Fibroblast of skin of right biceps (primary cell): ENCODE measurements around the gene GRIA3.
A peak's percentile ranks its signal among the peaks of the same experiment; 100 is the strongest.
"Not testable (repeated sequence)": the region's sequence is repeated elsewhere in the genome, so short reads cannot be mapped to it uniquely, and the experiment has no call there.

Experiments used
- DNase-seq: peaks from one replicate; pipeline ENCODE4 v3.0.0-alpha.2; 2013

GRIA3 gene

GRCh38 chrX:123361371-123361770 is 177.3 kb downstream of the GRIA3 start:
- DNase-seq: peak; percentile 68

DNA sequence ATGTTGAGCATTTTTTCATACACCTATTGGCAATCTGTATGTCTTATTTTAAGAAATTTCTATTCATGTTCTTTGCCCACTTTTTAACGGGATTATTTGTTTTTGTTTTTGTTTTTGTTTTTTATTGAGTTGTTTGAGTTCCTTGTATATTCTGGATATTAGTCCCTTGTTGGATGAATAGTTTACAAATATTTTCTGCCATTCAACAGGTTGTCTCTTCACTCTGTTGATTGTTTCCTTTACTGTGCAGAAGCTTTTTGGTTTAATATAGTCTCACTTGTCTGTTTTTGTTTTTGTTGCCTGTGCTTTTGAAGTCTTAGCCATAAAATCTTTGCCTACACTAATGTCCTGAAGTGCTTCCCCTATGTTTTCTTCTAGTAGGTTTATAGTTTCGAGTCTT is 202.1 kb downstream of the GRIA3 start:
- not testable (repeated sequence) for DNase-seq

GRCh38 chrX:123392921-123393320 is 208.8 kb downstream of the GRIA3 start:
- DNase-seq: peak; percentile 33

DNA sequence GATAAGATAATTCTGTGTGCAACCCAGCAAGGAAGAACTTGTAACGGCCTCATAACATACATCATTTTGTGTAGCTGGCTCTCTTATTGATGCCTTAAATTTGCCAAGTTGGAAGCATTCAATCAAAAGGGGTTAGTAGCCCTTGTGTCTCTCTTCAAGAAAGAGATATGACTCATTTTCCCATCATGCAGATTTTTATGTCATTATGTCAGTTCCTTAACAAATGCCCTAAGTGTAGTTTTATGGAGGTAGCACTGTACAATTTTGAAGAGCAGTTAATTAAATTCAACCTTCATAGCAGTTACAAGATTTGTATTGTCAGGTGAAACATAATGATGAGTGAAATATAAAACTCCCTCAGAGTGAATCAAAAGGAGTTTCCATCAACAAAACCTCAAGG is 215.6 kb downstream of the GRIA3 start:
- peak; percentile 31 for DNase-seq

- no peak for DNase-seq
These were observed 221.2 kb downstream of the GRIA3 start for GRCh38 chrX:123405231-123405630.

DNA sequence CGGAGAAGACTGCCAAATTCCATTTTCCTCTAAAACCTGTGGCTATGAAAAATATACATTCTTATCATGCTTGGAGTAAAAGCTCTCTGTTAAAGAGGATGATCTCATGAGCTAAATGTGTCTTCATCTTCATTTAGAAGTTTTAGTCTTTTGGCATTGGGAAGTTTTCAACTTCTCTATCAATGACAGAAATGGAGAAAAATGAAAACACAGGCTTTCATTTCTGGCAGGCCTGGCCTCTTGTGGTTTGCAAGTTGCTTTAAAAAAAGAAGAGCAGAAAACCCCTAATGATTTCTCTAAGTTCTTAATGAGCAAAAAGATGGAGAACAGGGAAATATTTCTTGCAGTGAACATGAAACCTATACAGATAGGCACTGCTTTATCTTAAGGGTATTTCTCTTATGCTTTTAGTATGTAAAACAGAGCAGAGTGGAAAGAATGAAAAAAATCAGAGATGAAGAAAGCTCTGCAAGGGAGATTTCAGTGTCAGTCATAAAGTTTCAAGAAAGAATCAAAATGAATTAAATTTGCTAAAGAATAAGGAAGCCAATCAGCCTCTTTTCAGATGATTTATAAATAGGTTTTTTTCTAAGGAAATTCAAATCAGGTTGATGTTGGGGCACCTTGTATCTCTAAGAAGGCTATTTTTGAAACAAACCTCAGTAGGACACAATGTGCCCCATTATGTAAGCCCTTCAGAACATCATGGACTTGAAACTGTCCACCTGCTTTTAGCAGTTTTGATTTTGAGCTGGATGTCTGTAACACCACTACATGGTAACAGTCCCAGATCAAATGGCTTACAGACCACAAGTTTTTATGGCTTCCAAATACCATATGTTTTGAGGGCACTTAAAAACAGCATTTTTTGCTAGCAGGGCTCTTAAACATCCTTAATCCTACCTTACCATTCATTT is 225.0 kb downstream of the GRIA3 start:
- peak; percentile 85 for DNase-seq

GRCh38 chrX:123422875-123423274 is 238.8 kb downstream of the GRIA3 start:
- peak; percentile 44 for DNase-seq

GRCh38 chrX:123424546-123424945 is 240.5 kb downstream of the GRIA3 start:
- DNase-seq: peak; percentile 85

- no peak for DNase-seq
These were observed 241.4 kb downstream of the GRIA3 start for GRCh38 chrX:123425471-123425870.

DNA sequence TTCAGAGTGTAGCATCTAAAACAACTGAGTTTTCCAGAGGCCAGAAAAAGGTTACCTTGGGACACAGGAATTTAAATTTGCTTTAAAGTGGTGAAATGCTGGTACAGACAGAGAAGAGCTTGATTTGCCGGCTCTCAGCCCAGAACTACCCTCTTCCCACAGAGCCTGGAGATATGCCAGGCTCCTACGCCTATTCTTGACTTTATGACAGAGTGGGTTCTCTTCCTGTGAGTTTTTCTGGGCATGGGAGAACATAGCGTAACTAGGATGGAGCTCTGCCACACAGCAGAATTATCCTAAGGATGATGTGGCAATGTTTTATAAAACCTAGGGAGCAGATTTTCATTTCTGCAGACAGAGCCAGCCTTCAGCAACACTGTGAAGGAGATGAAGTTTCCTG is 241.8 kb downstream of the GRIA3 start:
- DNase-seq: peak; percentile 39

DNA sequence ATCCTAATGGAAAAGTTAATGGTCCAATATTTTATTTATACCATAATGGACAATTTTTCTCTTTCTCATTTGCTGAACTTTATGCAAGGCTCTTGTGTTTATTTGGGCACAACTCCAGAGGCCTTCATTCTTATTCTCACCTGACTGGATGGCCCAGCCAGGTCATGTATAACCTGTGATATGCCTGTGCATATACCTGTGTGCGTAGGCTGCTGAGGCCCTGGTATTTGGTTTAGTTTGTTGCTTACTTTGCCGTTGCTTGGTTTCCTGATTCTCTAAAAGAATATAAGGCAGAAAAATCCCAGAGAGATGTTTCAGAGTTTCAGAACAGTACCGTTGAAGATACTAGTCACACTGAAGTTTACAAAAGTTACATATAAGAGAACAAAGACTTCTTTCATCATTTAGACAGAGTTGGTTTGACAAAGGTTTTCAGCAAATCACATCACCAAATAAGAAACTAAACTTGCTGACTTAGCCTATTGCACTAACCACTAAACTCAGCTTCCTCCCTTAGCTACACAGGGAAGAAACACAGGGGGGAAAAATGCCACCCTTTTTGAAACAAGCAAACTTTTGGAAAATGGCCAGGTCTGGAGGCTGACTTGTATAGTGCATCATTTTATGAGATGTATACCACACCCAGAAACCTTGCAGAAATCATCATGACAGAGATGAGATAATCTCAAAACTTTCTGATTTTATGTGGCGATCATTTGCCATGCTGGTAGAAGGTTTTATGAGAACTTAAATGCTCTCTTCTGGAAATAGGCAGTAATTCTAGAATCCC is 248.5 kb downstream of the GRIA3 start:
- no peak for DNase-seq

GRCh38 chrX:123436512-123437136 is 252.5 kb downstream of the GRIA3 start:
- DNase-seq: no peak

- not testable (repeated sequence) for DNase-seq
These were observed 255.8 kb downstream of the GRIA3 start for GRCh38 chrX:123439926-123440325.

DNA sequence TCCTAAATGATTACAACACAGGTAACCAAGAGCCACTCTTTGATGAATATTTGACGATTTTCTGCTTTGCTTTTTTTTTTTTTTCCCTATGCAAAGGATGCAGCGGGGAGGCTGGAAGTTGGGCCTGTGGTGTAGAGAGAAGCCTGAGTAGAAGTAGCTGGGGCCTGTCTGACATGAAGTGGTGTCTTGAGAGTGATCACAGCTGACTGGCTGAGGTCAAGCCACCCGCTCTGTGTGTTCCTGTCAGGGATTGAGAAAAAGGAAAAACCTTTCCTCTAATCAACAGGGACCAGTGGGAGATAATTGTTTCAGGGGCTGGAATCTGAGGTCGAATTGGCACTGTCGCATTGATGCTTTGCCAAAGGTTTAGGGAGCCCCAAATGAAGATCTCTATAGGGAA is 258.7 kb downstream of the GRIA3 start:
- DNase-seq: no peak

GRCh38 chrX:123447506-123447905 is 263.4 kb downstream of the GRIA3 start:
- DNase-seq: no peak

DNA sequence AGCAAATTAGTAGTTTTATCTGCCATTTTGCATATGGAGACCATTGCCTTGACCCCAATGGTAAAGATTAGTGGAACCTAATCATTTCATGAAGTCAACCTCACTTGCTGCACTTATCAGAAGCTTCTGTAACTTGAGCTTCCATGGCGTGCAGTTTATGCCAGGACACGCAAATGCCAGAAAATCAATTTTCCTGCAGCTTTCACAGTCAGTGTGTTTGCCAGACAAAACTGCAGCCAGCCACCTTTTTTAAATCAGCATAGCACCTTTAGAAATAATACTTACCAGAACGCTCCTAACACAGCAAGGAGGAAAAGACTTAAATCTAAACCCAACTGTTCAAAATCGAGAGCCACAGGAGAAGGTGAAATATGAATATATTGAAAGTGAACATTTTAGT is 265.3 kb downstream of the GRIA3 start:
- DNase-seq: no peak

DNA sequence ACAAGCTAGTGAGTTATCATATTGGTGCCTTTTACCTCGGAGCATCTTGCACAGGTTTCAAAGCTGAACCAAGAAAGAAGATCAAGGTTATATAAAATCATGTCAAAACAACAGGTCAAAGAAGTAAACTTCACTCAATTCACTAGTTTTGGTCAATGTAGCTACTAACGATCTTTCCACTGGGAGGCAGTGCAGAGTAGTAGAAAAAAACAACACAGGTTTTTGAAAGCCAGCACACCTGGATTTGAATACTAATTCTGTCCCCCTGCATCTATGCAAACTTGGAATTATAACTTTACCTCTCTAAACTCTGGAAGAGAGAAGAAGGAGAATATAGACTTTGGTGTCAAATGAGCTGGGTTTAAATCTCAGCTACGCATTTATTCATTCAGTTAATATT is 266.1 kb downstream of the GRIA3 start:
- no peak for DNase-seq

DNA sequence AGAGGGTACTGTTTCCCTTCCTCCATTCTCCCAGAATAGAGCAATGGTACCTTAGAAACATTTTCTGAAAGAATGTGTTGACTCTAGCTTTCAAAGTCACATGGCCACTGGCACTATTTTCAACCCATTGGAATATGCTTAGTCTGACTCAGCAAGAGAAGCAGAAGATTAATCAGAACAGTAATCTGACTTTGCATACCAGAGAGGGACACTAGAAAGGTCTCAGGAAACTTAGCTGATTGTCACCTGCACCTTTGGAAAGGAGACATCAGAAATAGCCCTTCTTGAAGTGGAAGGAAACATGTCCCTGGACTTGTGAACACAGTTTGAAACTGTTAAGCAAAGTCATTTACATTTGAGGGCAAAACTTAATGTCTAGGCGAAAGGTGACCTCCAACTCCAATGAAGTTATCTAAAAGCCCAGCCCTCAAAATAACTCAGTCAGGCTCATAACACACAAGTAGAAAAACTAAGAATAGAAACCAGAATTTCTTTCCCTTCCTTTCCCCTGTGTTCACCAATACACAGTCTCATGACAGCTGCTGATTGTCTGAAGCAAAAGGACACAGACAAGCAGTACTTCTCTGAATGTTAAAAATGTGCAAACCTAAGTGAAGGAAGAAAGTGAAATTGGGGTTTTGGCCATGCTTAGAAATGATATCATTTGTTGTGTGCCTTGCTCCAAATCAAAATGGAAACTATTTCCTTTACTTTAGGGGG is 270.8 kb downstream of the GRIA3 start:
- DNase-seq: no peak

- no peak for DNase-seq
These were observed 271.6 kb downstream of the GRIA3 start for GRCh38 chrX:123455693-123456092.

DNA sequence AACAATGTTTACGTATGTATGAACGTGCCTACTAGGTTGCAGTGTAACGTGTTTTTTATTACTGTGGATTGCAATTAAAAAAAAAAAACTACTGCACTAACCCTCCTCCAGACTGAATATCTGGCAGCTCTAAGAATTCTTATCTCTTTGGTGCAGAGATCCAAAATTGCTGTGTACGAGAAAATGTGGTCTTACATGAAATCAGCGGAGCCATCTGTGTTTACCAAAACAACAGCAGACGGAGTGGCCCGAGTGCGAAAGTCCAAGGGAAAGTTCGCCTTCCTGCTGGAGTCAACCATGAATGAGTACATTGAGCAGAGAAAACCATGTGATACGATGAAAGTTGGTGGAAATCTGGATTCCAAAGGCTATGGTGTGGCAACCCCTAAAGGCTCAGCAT is 280.6 kb downstream of the GRIA3 start:
- DNase-seq: no peak

DNA sequence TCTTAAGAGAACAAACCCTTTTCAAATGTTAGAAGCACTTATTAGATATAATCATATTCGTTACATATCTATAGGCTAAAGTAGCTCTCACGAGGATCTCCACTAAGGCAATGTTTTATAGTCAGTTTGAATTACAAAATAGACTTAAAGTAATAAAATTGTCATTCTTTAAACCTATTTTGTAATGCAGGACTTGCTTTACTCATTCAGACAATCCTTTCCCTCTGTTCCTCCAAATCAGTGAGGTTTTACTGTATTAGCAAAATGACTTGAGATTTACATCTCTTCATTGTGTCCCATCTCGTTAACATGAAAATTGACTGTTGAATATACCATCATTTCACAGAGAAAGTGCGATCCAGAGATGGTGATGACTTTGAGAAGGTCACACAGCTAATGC is 284.4 kb downstream of the GRIA3 start:
- DNase-seq: no peak

DNA sequence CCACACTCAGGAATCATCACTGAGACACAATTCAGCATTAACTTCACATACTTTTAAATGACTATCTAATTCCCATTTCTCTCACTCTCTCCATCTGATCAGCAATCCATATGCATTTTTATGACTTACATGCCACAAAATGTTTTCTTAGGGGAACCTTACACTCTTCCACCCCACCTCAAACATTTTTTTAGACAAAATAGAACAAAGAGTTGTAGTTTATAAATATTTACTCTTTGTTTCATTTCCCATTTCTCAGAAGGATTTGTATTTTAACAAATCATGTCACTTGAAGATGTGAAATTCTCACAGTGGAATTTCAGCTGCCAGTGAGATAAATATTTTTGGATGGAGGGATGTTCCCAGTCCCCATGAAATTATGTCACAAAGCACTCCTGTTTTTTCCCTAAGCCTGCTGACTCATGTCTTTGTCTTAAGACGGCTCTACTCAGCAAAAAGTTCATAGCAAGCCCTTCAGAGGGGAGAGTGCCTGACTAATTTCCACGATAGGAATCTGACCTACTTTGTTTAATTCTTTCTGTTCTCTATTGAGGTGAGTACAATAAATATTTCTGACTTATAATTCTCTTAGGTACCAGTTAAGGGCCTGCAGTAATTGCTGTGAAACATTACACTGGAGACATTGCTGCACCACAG is 291.1 kb downstream of the GRIA3 start:
- DNase-seq: peak; percentile 34
